Measurements from ENCODE around the gene GRB10.

GRB10 gene

GRCh38 chr7:50626286-50626685, 156.4 kb downstream of the GRB10 start:
- no peaks in the 10 kb centered on the region for H3K36me3 ChIP-seq (ENCODE audit: insufficient read depth)

DNA sequence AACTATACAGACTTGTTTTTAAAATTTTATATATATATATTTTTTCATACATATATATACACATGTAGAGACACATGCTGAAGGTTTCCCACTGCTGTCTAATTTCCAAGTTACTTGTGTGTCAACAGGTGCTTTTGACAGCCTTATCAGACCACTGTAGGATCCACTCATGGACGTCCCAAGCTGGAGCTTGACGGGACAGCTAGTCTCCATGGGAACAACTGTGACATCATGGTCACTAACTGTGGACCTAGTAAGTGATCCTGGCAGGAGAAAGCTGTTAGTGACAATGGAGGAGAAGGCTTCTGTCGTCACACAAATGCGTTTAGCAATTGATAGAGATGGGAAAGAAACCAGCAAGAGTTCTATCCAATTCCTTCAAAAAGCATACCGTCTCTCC, 157.3 kb downstream of the GRB10 start:
- Histone ChIP-seq H3K27me3 (ENCODE audit: insufficient read depth, low read depth) (no peaks in the 10 kb centered on the region), H4K20me1 (ENCODE audit: insufficient read depth) (no peaks in the 10 kb centered on the region), H3K79me2 (ENCODE audit: insufficient read depth, low read depth) (no peaks in the 10 kb centered on the region), H3K4me2 (no peak overlapping the region), H3K27ac (no peak overlapping the region), H3K4me3 (IDR thresholded peaks at IDR 0.05; ENCODE audit: insufficient read depth, low read depth, low read length) (no peak overlapping the region), H2AFZ (ENCODE audit: low read depth) (no peak overlapping the region), H3K4me1 (ENCODE audit: low read depth, poor library complexity, severe bottlenecking) (no peaks in the 10 kb centered on the region), H3K36me3 (ENCODE audit: insufficient read depth) (no peaks in the 10 kb centered on the region), H3K9ac (no peak overlapping the region)
- no peak for TF ChIP-seq CTCF (conservative IDR thresholded peaks at IDR 0.05; ENCODE audit: low read depth, low read length)

More at GRCh38 chr7:50626286-50626685, 156.4 kb downstream of the GRB10 start:
- Histone ChIP-seq H3K4me2 (no peak overlapping the region), H3K4me3 (IDR thresholded peaks at IDR 0.05; ENCODE audit: insufficient read depth, low read depth, low read length) (no peak overlapping the region), H3K27ac (no peak overlapping the region), H3K9ac (no peak overlapping the region), H4K20me1 (ENCODE audit: insufficient read depth) (no peaks in the 10 kb centered on the region), H3K79me2 (ENCODE audit: insufficient read depth, low read depth) (no peaks in the 10 kb centered on the region), H2AFZ (ENCODE audit: low read depth) (no peak overlapping the region), H3K4me1 (ENCODE audit: low read depth, poor library complexity, severe bottlenecking) (no peaks in the 10 kb centered on the region), H3K27me3 (ENCODE audit: insufficient read depth, low read depth) (no peaks in the 10 kb centered on the region)
- TF ChIP-seq CTCF (conservative IDR thresholded peaks at IDR 0.05; ENCODE audit: low read depth, low read length) = no peak

- no peak overlapping the region for H3K27ac ChIP-seq
- no peak for TF ChIP-seq CTCF (conservative IDR thresholded peaks at IDR 0.05; ENCODE audit: low read depth, low read length)
- no peaks in the 10 kb centered on the region for H4K20me1 ChIP-seq (ENCODE audit: insufficient read depth)
- H3K4me1 ChIP-seq (ENCODE audit: low read depth, poor library complexity, severe bottlenecking) = no peaks in the 10 kb centered on the region
- no peak overlapping the region for H3K4me2 ChIP-seq
- H2AFZ ChIP-seq (ENCODE audit: low read depth) = no peak overlapping the region
- no peaks in the 10 kb centered on the region for H3K36me3 ChIP-seq (ENCODE audit: insufficient read depth)
- H3K4me3 ChIP-seq (IDR thresholded peaks at IDR 0.05; ENCODE audit: insufficient read depth, low read depth, low read length) = no peak overlapping the region
- H3K27me3 ChIP-seq (ENCODE audit: insufficient read depth, low read depth) = no peaks in the 10 kb centered on the region
- no peak overlapping the region for H3K9ac ChIP-seq
- no peaks in the 10 kb centered on the region for H3K79me2 ChIP-seq (ENCODE audit: insufficient read depth, low read depth)
Measured at GRCh38 chr7:50622821-50623220, 159.9 kb downstream of the GRB10 start.

DNA sequence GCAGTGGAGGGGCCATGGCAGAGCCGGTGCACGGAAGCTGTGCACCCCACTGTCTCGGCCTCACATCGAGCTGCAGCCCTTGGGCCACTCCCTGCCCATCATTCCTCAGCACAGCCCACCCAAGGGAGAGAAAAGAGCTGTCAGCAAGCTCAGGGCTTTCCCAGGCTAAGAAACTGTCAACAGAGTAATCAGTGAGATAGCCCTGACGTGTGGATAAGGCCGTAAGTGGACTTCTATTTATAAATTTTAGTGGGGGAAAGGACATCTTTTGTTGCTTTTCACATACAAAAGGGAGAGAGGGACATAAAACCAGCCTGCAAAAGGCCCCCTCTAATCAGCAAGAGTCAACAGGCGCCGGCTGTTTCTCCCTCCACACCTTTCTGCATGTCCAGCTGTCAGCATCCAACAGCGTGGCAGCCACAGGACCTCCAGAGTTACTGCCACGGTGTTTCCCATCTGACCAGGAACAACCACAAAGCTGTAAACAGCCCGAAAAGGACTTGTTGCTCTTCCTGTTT, 160.7 kb downstream of the GRB10 start:
- no peak overlapping the region for H3K27ac ChIP-seq
- no peak for TF ChIP-seq CTCF (conservative IDR thresholded peaks at IDR 0.05; ENCODE audit: low read depth, low read length)
- H3K79me2 ChIP-seq (ENCODE audit: insufficient read depth, low read depth) = no peaks in the 10 kb centered on the region
- H3K4me3 ChIP-seq (IDR thresholded peaks at IDR 0.05; ENCODE audit: insufficient read depth, low read depth, low read length) = no peak overlapping the region
- no peaks in the 10 kb centered on the region for H3K4me1 ChIP-seq (ENCODE audit: low read depth, poor library complexity, severe bottlenecking)
- H3K27me3 ChIP-seq (ENCODE audit: insufficient read depth, low read depth) = no peaks in the 10 kb centered on the region
- no peak overlapping the region for H3K4me2 ChIP-seq
- H3K36me3 ChIP-seq (ENCODE audit: insufficient read depth) = no peaks in the 10 kb centered on the region
- H2AFZ ChIP-seq (ENCODE audit: low read depth) = no peak overlapping the region
- no peak overlapping the region for H3K9ac ChIP-seq
- no peaks in the 10 kb centered on the region for H4K20me1 ChIP-seq (ENCODE audit: insufficient read depth)
